GM12892 (cell line): Measurements from ENCODE around the gene FAM120A.

Experiments used
- POLR2A ChIP-seq: IDR thresholded peaks from 2 replicates; pipeline ENCODE4 v1.6.1; 2011; ENCODE audit warnings: low read depth, low read length, control low read depth
- POLR2AphosphoS5 ChIP-seq: IDR thresholded peaks from 2 replicates; pipeline ENCODE4 v1.6.1; 2011; ENCODE audit warnings: low read depth, low read length, control low read depth

DNA sequence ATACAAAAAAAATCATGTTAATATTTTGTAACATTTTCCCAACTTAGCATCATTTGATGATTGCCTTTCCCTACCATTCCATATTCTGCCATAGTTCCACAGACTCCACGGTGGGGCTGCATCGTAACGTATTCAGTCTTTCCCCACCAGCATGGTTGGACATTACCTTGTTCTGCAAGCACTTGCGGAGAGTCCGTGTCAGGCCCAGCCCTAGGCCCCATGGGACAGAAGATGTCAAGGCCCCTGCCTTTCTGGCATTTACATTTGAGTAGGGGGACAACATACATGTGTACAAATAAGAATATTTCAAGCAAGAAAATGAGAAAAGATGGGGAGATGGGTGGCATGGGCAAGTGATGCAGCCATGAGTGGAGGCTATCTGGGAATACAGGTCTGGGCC lies 116.7 kb downstream of the FAM120A start:
- TF ChIP-seq POLR2A (no peak), POLR2AphosphoS5 (no peak)
